GM23248 (cell line): ENCODE data around the gene NRF1. TPM values are rescaled to one million over a fixed set of nuclear protein-coding genes. Genes with fewer than 3 reads are reported as not detected.

Source experiments
- DNase-seq: peaks from one replicate; pipeline ENCODE4 v3.0.0-alpha.2; 2015
- H2AFZ ChIP-seq: fragments of 200-600 bp; sonication (generic); 2 replicates; pipeline ENCODE4 v1.6.1; 2016; ENCODE audit warnings: antibody characterized with exemption
- H3F3A ChIP-seq: fragments of 200-600 bp; sonication (generic); 2 replicates; pipeline ENCODE4 v1.6.1; 2016; ENCODE audit warnings: mild to moderate bottlenecking, antibody characterized with exemption, mixed run types; ENCODE audit not compliant: insufficient read depth
- H3K27ac ChIP-seq: fragments of 200-600 bp; sonication (generic); 2 replicates; pipeline ENCODE4 v1.5.1; 2016; ENCODE audit warnings: mild to moderate bottlenecking
- H3K27me3 ChIP-seq: fragments of 200-600 bp; sonication (generic); replicated peaks from 2 replicates; pipeline ENCODE4 v1.6.1; 2016; ENCODE audit warnings: mild to moderate bottlenecking; ENCODE audit not compliant: insufficient read depth
- H3K36me3 ChIP-seq: fragments of 200-600 bp; sonication (generic); 2 replicates; pipeline ENCODE4 v1.6.1; 2016; ENCODE audit warnings: low read depth, mild to moderate bottlenecking
- H3K4me1 ChIP-seq: fragments of 200-600 bp; sonication (generic); 2 replicates; pipeline ENCODE4 v1.6.1; 2016; ENCODE audit warnings: mild to moderate bottlenecking; ENCODE audit not compliant: insufficient read depth
- H3K4me2 ChIP-seq: fragments of 200-600 bp; sonication (generic); one replicate; pipeline ENCODE4 v1.6.1; 2016; ENCODE audit warnings: mild to moderate bottlenecking; ENCODE audit not compliant: unreplicated experiment
- H3K4me3 ChIP-seq: fragments of 200-600 bp; sonication (generic); 2 replicates; pipeline ENCODE4 v1.5.1; 2016; ENCODE audit warnings: mild to moderate bottlenecking
- H3K79me2 ChIP-seq: fragments of 200-600 bp; sonication (generic); 2 replicates; pipeline ENCODE4 v1.6.1; 2016; ENCODE audit warnings: mild to moderate bottlenecking; ENCODE audit not compliant: insufficient read depth
- H3K9ac ChIP-seq: fragments of 200-600 bp; sonication (generic); 2 replicates; pipeline ENCODE4 v1.6.1; 2016; ENCODE audit warnings: mild to moderate bottlenecking
- H3K9me2 ChIP-seq: fragments of 200-600 bp; sonication (generic); 2 replicates; pipeline ENCODE4 v1.6.1; 2016; ENCODE audit warnings: mixed run types, mild to moderate bottlenecking, moderate library complexity; ENCODE audit not compliant: insufficient read depth
- H3K9me3 ChIP-seq: fragments of 200-600 bp; sonication (generic); one replicate; pipeline ENCODE4 v1.6.1; 2017; ENCODE audit warnings: low read depth
- H4K20me1 ChIP-seq: fragments of 200-600 bp; sonication (generic); 2 replicates; pipeline ENCODE4 v1.6.0; 2016; ENCODE audit not compliant: insufficient read depth
- EZH2 ChIP-seq: fragments of 200-600 bp; sonication (generic); IDR thresholded peaks from 2 replicates; pipeline ENCODE4 v1.6.1; 2018; ENCODE audit warnings: antibody characterized with exemption, mild to moderate bottlenecking; ENCODE audit not compliant: insufficient read depth, poor library complexity, severe bottlenecking
- EZH2phosphoT487 ChIP-seq: fragments of 200-600 bp; sonication (generic); IDR thresholded peaks from 2 replicates; pipeline ENCODE4 v1.6.1; 2018; ENCODE audit warnings: antibody characterized with exemption, moderate library complexity, mild to moderate bottlenecking, low read depth; ENCODE audit not compliant: insufficient read depth
- WGBS, 2 experiments: methylation state at CpG; one replicate each; pipeline ENCODE4 v1.1.6; 2015 to 2017; ENCODE audit warnings: low lambda C conversion rate in 2 of 2, low coverage in 1 of 2; ENCODE audit errors: missing lambda C conversion rate in 2 of 2; 5-methylcytosine and 5-hydroxymethylcytosine counted together
- in situ Hi-C: fragments of 300-500 bp; cut with MboI; formaldehyde crosslinking; loops from 2 replicates; pipeline ENCODE4 v1.15.0; 2020
- polyA plus RNA-seq: library from polyadenylated mRNA; unstranded; fragments of >200 nt; fragmentation: Nextera tagmentation; extraction: Ambion mirVana; gene quantifications from 2 replicates; pipeline ENCODE4 v1.2.1, GENCODE V29; 2016
- total RNA-seq: library from RNA; depleted of rRNA; stranded (reverse); fragments of >200 nt; shearing (Covaris generic); gene quantifications from 2 replicates; pipeline ENCODE4 v1.2.3, GENCODE V29; 2014

Gene NRF1
- total and polyA plus RNA-seq, 2 experiments from 2014 or later: 3.5 to 11.1 TPM

GRCh38 chr7:129785685-129786514 is 174.4 kb downstream of the NRF1 start:
- no peak for TF ChIP-seq EZH2
- no peak; the same call in 1 of the 2 replicates for TF ChIP-seq EZH2phosphoT487
- H3K36me3 ChIP-seq: no peaks in the 10 kb centered on the region
- H3K4me2 ChIP-seq: no peak overlapping the region
- no peaks in the 10 kb centered on the region for H3K79me2 ChIP-seq
- H3K9ac ChIP-seq: no peak overlapping the region
- no peaks in the 10 kb centered on the region for H3K9me2 ChIP-seq
- 0 out of 2 replicates have a peak, but pooled peaks cover 6% of the 10 kb centered on the region for H3F3A ChIP-seq
- peak; percentile 36 for DNase-seq
- H3K4me1 ChIP-seq: no peaks in the 10 kb centered on the region
- no peaks in the 10 kb centered on the region for H4K20me1 ChIP-seq
- H2AFZ ChIP-seq: no peak overlapping the region
- H3K27ac ChIP-seq: no peak overlapping the region
- WGBS, 2 experiments: 9 to 10% methylated on average over 40 to 42 of the region's 44 CpGs
- H3K9me3 ChIP-seq: no peaks in the 10 kb centered on the region
- peaks cover 65% of the 10 kb centered on the region for H3K27me3 ChIP-seq
- H3K4me3 ChIP-seq: no peak overlapping the region
- in situ Hi-C loops: no loop called here

GRCh38 chr7:129786825-129787563 is 175.5 kb downstream of the NRF1 start:
- in situ Hi-C loops: no loop called here
- no peak for TF ChIP-seq EZH2
- no peak for TF ChIP-seq EZH2phosphoT487
- Histone ChIP-seq H3K9me3 (no peaks in the 10 kb centered on the region), H3K4me2 (no peak overlapping the region), H2AFZ (no peak overlapping the region), H3K4me1 (no peaks in the 10 kb centered on the region), H3K36me3 (no peaks in the 10 kb centered on the region), H4K20me1 (no peaks in the 10 kb centered on the region), H3K9me2 (no peaks in the 10 kb centered on the region), H3K9ac (no peak overlapping the region), H3K27me3 (peaks cover 54% of the 10 kb centered on the region), H3K4me3 (no peak overlapping the region), H3K79me2 (no peaks in the 10 kb centered on the region), H3F3A (0 out of 2 replicates have a peak, but pooled peaks cover 6% of the 10 kb centered on the region), H3K27ac (no peak overlapping the region)
- 67 to 68% methylated on average over 13 of the region's 13 CpGs for WGBS, 2 experiments
- DNase-seq: no peak

- in situ Hi-C loops: no loop called here
- no peaks in the 10 kb centered on the region for H3K9me2 ChIP-seq
- no peak overlapping the region for H3K27ac ChIP-seq
- no peaks in the 10 kb centered on the region for H3K79me2 ChIP-seq
- H3K9ac ChIP-seq: no peak overlapping the region
- no peak for DNase-seq
- WGBS, 2 experiments: 90 to 92% methylated on average over 6 of the region's 6 CpGs
- no peak overlapping the region for H3K4me3 ChIP-seq
- no peak overlapping the region for H2AFZ ChIP-seq
- H3K27me3 ChIP-seq: peaks cover 34% of the 10 kb centered on the region
- no peaks in the 10 kb centered on the region for H3K36me3 ChIP-seq
- no peaks in the 10 kb centered on the region for H4K20me1 ChIP-seq
- no peaks in the 10 kb centered on the region for H3K9me3 ChIP-seq
- 0 out of 2 replicates have a peak, but pooled peaks cover 6% of the 10 kb centered on the region for H3F3A ChIP-seq
- H3K4me1 ChIP-seq: no peaks in the 10 kb centered on the region
- TF ChIP-seq EZH2phosphoT487: no peak
- H3K4me2 ChIP-seq: no peak overlapping the region
Measured at GRCh38 chr7:129789000-129789399, 177.5 kb downstream of the NRF1 start.

- H3K9ac ChIP-seq: no peak overlapping the region
- in situ Hi-C loops: no loop called here
- no peak overlapping the region for H3K4me3 ChIP-seq
- no peaks in the 10 kb centered on the region for H3K4me1 ChIP-seq
- no peaks in the 10 kb centered on the region for H3K9me3 ChIP-seq
- no peak for DNase-seq
- H2AFZ ChIP-seq: no peak overlapping the region
- H3K9me2 ChIP-seq: no peaks in the 10 kb centered on the region
- no peak overlapping the region for H3K4me2 ChIP-seq
- H3K36me3 ChIP-seq: no peaks in the 10 kb centered on the region
- 0 out of 2 replicates have a peak, but pooled peaks cover 6% of the 10 kb centered on the region for H3F3A ChIP-seq
- peaks cover 28% of the 10 kb centered on the region for H3K27me3 ChIP-seq
- no peak overlapping the region for H3K27ac ChIP-seq
- WGBS, 2 experiments: 45 to 70% methylated on average over 1 of the region's 1 CpG
- no peaks in the 10 kb centered on the region for H4K20me1 ChIP-seq
- TF ChIP-seq EZH2: no peak
- no peak for TF ChIP-seq EZH2phosphoT487
- no peaks in the 10 kb centered on the region for H3K79me2 ChIP-seq
Measured at GRCh38 chr7:129789652-129790051, 178.1 kb downstream of the NRF1 start.
